SH-SY5Y (cell line): ENCODE data around the gene OR8B12.

Source experiments
- GATA2 ChIP-seq: IDR thresholded peaks from 2 replicates; pipeline ENCODE4 v1.6.1; 2011; ENCODE audit warnings: mild to moderate bottlenecking, low read depth, low read length
- GATA3 ChIP-seq: IDR thresholded peaks from 2 replicates; pipeline ENCODE4 v1.6.1; 2011; ENCODE audit warnings: low read depth, mild to moderate bottlenecking, low read length, moderate library complexity

DNA sequence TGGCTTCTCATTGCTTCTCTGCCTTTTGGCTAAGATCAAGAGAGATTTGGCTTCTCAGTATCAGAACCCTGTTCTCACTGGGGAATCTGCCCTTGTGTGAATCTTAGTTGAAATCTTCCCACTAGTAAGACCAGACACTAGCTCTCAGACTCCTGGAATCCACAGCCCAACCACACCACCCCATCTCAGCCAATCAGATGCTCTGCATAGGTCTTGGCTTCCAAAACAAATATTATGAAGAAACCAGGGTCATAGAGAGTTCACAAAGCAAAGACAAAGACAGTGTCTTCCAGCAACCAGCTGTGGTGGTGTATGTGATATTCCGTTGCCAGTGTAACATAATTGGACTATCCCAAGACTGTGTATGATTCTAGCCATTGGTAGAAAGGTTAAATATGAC is 5.4 kb downstream of the OR8B12 start:
- no peak for TF ChIP-seq GATA2
- TF ChIP-seq GATA3, result no peak
